ENCODE data around the gene ARID3A. TPM values are rescaled to one million over a fixed set of nuclear protein-coding genes. Genes with fewer than 3 reads are reported as not detected.
"Not testable (repeated sequence)": the region's sequence is repeated elsewhere in the genome, so short reads cannot be mapped to it uniquely, and the experiment has no call there.

Gene ARID3A
- polyA plus RNA-seq, 10 donors = 6.9 to 13.1 (median 10.4) TPM

- DNase-seq = peak in 1 of 3 donors; percentile 62
Measured at GRCh38 chr19:1015782-1016646, 90.2 kb downstream of the ARID3A start.

- no peak for DNase-seq
Measured at GRCh38 chr19:1016647-1017114, 90.8 kb downstream of the ARID3A start.

- no peak for DNase-seq
Measured at GRCh38 chr19:1017115-1017905, 91.5 kb downstream of the ARID3A start.

- DNase-seq = no peak
Measured at GRCh38 chr19:1017906-1018305, 92.1 kb downstream of the ARID3A start.

- no peak for DNase-seq
Measured at GRCh38 chr19:1018393-1018792, 92.6 kb downstream of the ARID3A start.

- no peak for DNase-seq
Measured at GRCh38 chr19:1018932-1019615, 93.2 kb downstream of the ARID3A start.

- no peak for DNase-seq
Measured at GRCh38 chr19:1019616-1019961, 93.8 kb downstream of the ARID3A start.

GRCh38 chr19:1019980-1020867, 94.4 kb downstream of the ARID3A start:
- no peak for DNase-seq

GRCh38 chr19:1020868-1021425, 95.1 kb downstream of the ARID3A start, which contains the start of gene TMEM259:
Gene TMEM259 (minus strand): TSS chr19:1021123. CDS start chr19:1020996, 127 bp downstream.
- peak; percentile 98 to 99 (median 98) for DNase-seq

GRCh38 chr19:1023883-1024188, 98.0 kb downstream of the ARID3A start:
- not testable (repeated sequence) for DNase-seq

- not testable (repeated sequence) for DNase-seq
Measured at GRCh38 chr19:1025080-1025479, 99.2 kb downstream of the ARID3A start.

Other genes with a start within 250 kb of the ARID3A start
- 10 to 100 TPM; 10.7 to 19.2 (median 14.6) TPM for gene FSTL3, start 249.6 kb upstream of the ARID3A start, polyA plus RNA-seq (ENCODE audit: insufficient read length in 10 of 10)
- under 1 TPM in 4 of 10 donors, not detected in 6; 0.19 to 0.35 (median 0.26) TPM for gene PRSS57, start 230.6 kb upstream of the ARID3A start, polyA plus RNA-seq (ENCODE audit: insufficient read length in 10 of 10)
- gene PALM, start 217.1 kb upstream of the ARID3A start, polyA plus RNA-seq (ENCODE audit: insufficient read length in 10 of 10) = 10 to 100 TPM; 18.5 to 53.6 (median 33.9) TPM
- gene MISP, start 174.9 kb upstream of the ARID3A start, polyA plus RNA-seq (ENCODE audit: insufficient read length in 10 of 10) = under 1 TPM in 9 of 10 donors, not detected in 1; 0.05 to 0.84 (median 0.17) TPM
- gene PTBP1, start 128.6 kb upstream of the ARID3A start, polyA plus RNA-seq (ENCODE audit: insufficient read length in 10 of 10) = 100 to 1,000 TPM; 127 to 230 (median 138) TPM
- 1 to 10 TPM in 1 of 10 donors, under 1 TPM in 9; 0.27 to 1.5 (median 0.68) TPM for gene PLPPR3, start 104.1 kb upstream of the ARID3A start, polyA plus RNA-seq (ENCODE audit: insufficient read length in 10 of 10)
- 1 to 10 TPM in 7 of 10 donors, under 1 TPM in 3; 0.35 to 3.0 (median 1.2) TPM for gene AZU1, start 98.2 kb upstream of the ARID3A start, polyA plus RNA-seq (ENCODE audit: insufficient read length in 10 of 10)
- gene PRTN3, start 85.0 kb upstream of the ARID3A start, polyA plus RNA-seq (ENCODE audit: insufficient read length in 10 of 10) = 1 to 10 TPM in 9 of 10 donors, under 1 TPM in 1; 0.89 to 6.4 (median 2.2) TPM
- gene ELANE, start 73.7 kb upstream of the ARID3A start, polyA plus RNA-seq (ENCODE audit: insufficient read length in 10 of 10) = 1 to 10 TPM in 1 of 10 donors, under 1 TPM in 9; 0.22 to 2.3 (median 0.60) TPM
- 1 to 10 TPM; 1.0 to 5.4 (median 1.9) TPM for gene CFD, start 66.4 kb upstream of the ARID3A start, polyA plus RNA-seq (ENCODE audit: insufficient read length in 10 of 10)
- 10 to 100 TPM; 26.6 to 41.5 (median 33.6) TPM for gene MED16, start 32.8 kb upstream of the ARID3A start, polyA plus RNA-seq (ENCODE audit: insufficient read length in 10 of 10)
- gene RNU6-9, start 32.6 kb upstream of the ARID3A start, polyA plus RNA-seq (ENCODE audit: insufficient read length in 10 of 10) = not detected
- 10 to 100 TPM; 20.5 to 47.8 (median 30.2) TPM for gene R3HDM4, start 12.8 kb upstream of the ARID3A start, polyA plus RNA-seq (ENCODE audit: insufficient read length in 10 of 10)
- gene KISS1R, start 8.7 kb upstream of the ARID3A start, polyA plus RNA-seq (ENCODE audit: insufficient read length in 10 of 10) = not detected
- 10 to 100 TPM; 17.6 to 43.3 (median 24.5) TPM for gene WDR18, start 58.3 kb downstream of the ARID3A start, polyA plus RNA-seq (ENCODE audit: insufficient read length in 10 of 10)
- under 1 TPM in 9 of 10 donors, not detected in 1; 0.13 to 0.35 (median 0.17) TPM for gene GRIN3B, start 74.4 kb downstream of the ARID3A start, polyA plus RNA-seq (ENCODE audit: insufficient read length in 10 of 10)
- 10 to 100 TPM; 51.8 to 91.2 (median 73.3) TPM for gene TMEM259, start 95.1 kb downstream of the ARID3A start, polyA plus RNA-seq (ENCODE audit: insufficient read length in 10 of 10)
- gene RNU6-2, start 95.5 kb downstream of the ARID3A start, polyA plus RNA-seq (ENCODE audit: insufficient read length in 10 of 10) = not detected
- gene CNN2, start 100.6 kb downstream of the ARID3A start, polyA plus RNA-seq (ENCODE audit: insufficient read length in 10 of 10) = 10 to 100 TPM; 40.4 to 84.7 (median 54.1) TPM
- gene ABCA7, start 114.1 kb downstream of the ARID3A start, polyA plus RNA-seq (ENCODE audit: insufficient read length in 10 of 10) = 10 to 100 TPM in 9 of 10 donors, 1 to 10 TPM in 1; 4.8 to 29.3 (median 12.0) TPM
- gene ARHGAP45, start 141.1 kb downstream of the ARID3A start, polyA plus RNA-seq (ENCODE audit: insufficient read length in 10 of 10) = 10 to 100 TPM in 5 of 10 donors, 1 to 10 TPM in 5; 6.3 to 20.7 (median 10.1) TPM
- 100 to 1,000 TPM in 8 of 10 donors, 10 to 100 TPM in 2; 81.8 to 145 (median 110) TPM for gene POLR2E, start 169.3 kb downstream of the ARID3A start, polyA plus RNA-seq (ENCODE audit: insufficient read length in 10 of 10)
- 100 to 1,000 TPM; 117 to 183 (median 150) TPM for gene GPX4, start 178.0 kb downstream of the ARID3A start, polyA plus RNA-seq (ENCODE audit: insufficient read length in 10 of 10)
- gene SBNO2, start 248.2 kb downstream of the ARID3A start, polyA plus RNA-seq (ENCODE audit: insufficient read length in 10 of 10) = 10 to 100 TPM in 5 of 10 donors, 1 to 10 TPM in 5; 6.1 to 14.5 (median 10.4) TPM

Measured in muscle of back (tissue), 11 donors.